ENCODE measurements around the gene NR1I3.

NR1I3 gene

GRCh38 chr1:161199506-161200139, 38.4 kb downstream of the NR1I3 start:
- H3K27ac ChIP-seq = 0 out of 2 replicates have a peak overlapping the region, but pooled peaks have one; percentile 7
- no peaks in the 10 kb centered on the region for H3K27me3 ChIP-seq (ENCODE audit: insufficient read depth, low read depth, severe bottlenecking)
- no peak for DNase-seq
- no peak for TF ChIP-seq CTCF (IDR thresholded peaks at IDR 0.05; ENCODE audit: low read depth, low read length)
- H3K36me3 ChIP-seq = peaks cover 19% of the 10 kb centered on the region
- H3K9me3 ChIP-seq (ENCODE audit: severe bottlenecking) = no peaks in the 10 kb centered on the region
- H3K4me3 ChIP-seq (ENCODE audit: low read depth, low read length) = no peak overlapping the region

- no peak for TF ChIP-seq CTCF (IDR thresholded peaks at IDR 0.05; ENCODE audit: low read depth, low read length)
- peak; percentile 65 for DNase-seq
- Histone ChIP-seq H3K4me3 (ENCODE audit: low read depth, low read length) (peak within 1 kb of the TSS; percentile 19), H3K36me3 (peaks cover 14% of the 10 kb centered on the region), H3K27me3 (ENCODE audit: insufficient read depth, low read depth, severe bottlenecking) (no peaks in the 10 kb centered on the region), H3K9me3 (ENCODE audit: severe bottlenecking) (no peaks in the 10 kb centered on the region), H3K27ac (peak within 1 kb of the TSS; percentile 96)
Measured at GRCh38 chr1:161198897-161199431, 39.0 kb downstream of the NR1I3 start, which contains the start of gene ADAMTS4. TSS of gene ADAMTS4 (minus strand) at chr1:161199054. CDS start at chr1:161198627, 427 bp downstream.

- peak; percentile 88 for DNase-seq
- Histone ChIP-seq H3K36me3 (peaks cover 10% of the 10 kb centered on the region), H3K27ac (peak overlapping the region; percentile 96), H3K27me3 (ENCODE audit: insufficient read depth, low read depth, severe bottlenecking) (no peaks in the 10 kb centered on the region), H3K9me3 (ENCODE audit: severe bottlenecking) (no peaks in the 10 kb centered on the region), H3K4me3 (ENCODE audit: low read depth, low read length) (peak overlapping the region; percentile 19)
- peak; percentile 48 for TF ChIP-seq CTCF (IDR thresholded peaks at IDR 0.05; ENCODE audit: low read depth, low read length)
Measured at GRCh38 chr1:161198194-161198896, 39.7 kb downstream of the NR1I3 start.

GRCh38 chr1:161197560-161198193, 40.3 kb downstream of the NR1I3 start:
- no peak for TF ChIP-seq CTCF (IDR thresholded peaks at IDR 0.05; ENCODE audit: low read depth, low read length)
- no peak for DNase-seq
- H3K4me3 ChIP-seq (ENCODE audit: low read depth, low read length) = peak overlapping the region; percentile 28
- no peaks in the 10 kb centered on the region for H3K9me3 ChIP-seq (ENCODE audit: severe bottlenecking)
- peak overlapping the region; percentile 96 for H3K27ac ChIP-seq
- H3K36me3 ChIP-seq = peaks cover 17% of the 10 kb centered on the region
- H3K27me3 ChIP-seq (ENCODE audit: insufficient read depth, low read depth, severe bottlenecking) = no peaks in the 10 kb centered on the region

- peak; percentile 98 for DNase-seq
- H3K9me3 ChIP-seq (ENCODE audit: severe bottlenecking) = no peaks in the 10 kb centered on the region
- H3K27ac ChIP-seq = peak overlapping the region; percentile 96
- H3K27me3 ChIP-seq (ENCODE audit: insufficient read depth, low read depth, severe bottlenecking) = no peaks in the 10 kb centered on the region
- peaks cover 23% of the 10 kb centered on the region for H3K36me3 ChIP-seq
- TF ChIP-seq CTCF (IDR thresholded peaks at IDR 0.05; ENCODE audit: low read depth, low read length) = no peak
- peak overlapping the region; percentile 36 for H3K4me3 ChIP-seq (ENCODE audit: low read depth, low read length)
Measured at GRCh38 chr1:161196521-161197451, 41.2 kb downstream of the NR1I3 start.

All from WERI-Rb-1 (cell line).